ENCODE data around the gene UBE2E1. TPM values are rescaled to one million over a fixed set of nuclear protein-coding genes. Genes with fewer than 3 reads are reported as not detected.

Gene UBE2E1
- total and polyA plus RNA-seq, 2 experiments from 2014 or later: 39.9 to 120 TPM

DNA sequence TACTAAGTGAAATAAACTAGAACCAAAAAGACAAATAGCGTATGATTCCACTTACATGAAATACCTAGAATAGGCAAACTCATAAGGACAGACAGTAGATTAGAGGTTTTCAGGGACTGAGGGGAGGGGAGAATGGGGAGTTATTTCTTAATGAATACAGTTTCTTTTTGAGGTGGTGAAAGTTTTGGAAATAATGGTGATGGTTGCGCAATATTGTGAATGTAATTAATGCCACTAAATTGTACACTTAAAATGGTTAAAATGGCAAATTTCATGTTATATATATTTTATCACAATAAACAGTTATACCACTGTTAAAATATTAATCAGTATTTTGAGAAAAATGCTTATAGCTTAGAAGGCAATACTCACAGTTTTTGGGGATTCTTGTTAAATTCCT, 11.0 kb downstream of the UBE2E1 start:
- peaks cover 2% of the 10 kb centered on the region for H3K27me3 Mint-ChIP-seq (ENCODE audit: insufficient read depth, low read depth, poor library complexity)
- no peak for TF ChIP-seq JUNB (IDR thresholded peaks at IDR 0.05; ENCODE audit: unreplicated experiment)
- no peak for TF ChIP-seq ZNF114 (CRISPR knock-in tag; IDR thresholded peaks at IDR 0.05)
- TF ChIP-seq, protein P1, sequence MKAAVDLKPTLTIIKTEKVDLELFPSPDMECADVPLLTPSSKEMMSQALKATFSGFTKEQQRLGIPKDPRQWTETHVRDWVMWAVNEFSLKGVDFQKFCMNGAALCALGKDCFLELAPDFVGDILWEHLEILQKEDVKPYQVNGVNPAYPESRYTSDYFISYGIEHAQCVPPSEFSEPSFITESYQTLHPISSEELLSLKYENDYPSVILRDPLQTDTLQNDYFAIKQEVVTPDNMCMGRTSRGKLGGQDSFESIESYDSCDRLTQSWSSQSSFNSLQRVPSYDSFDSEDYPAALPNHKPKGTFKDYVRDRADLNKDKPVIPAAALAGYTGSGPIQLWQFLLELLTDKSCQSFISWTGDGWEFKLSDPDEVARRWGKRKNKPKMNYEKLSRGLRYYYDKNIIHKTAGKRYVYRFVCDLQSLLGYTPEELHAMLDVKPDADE (IDR thresholded peaks at IDR 0.05): no peak
- TF ChIP-seq, protein P2, sequence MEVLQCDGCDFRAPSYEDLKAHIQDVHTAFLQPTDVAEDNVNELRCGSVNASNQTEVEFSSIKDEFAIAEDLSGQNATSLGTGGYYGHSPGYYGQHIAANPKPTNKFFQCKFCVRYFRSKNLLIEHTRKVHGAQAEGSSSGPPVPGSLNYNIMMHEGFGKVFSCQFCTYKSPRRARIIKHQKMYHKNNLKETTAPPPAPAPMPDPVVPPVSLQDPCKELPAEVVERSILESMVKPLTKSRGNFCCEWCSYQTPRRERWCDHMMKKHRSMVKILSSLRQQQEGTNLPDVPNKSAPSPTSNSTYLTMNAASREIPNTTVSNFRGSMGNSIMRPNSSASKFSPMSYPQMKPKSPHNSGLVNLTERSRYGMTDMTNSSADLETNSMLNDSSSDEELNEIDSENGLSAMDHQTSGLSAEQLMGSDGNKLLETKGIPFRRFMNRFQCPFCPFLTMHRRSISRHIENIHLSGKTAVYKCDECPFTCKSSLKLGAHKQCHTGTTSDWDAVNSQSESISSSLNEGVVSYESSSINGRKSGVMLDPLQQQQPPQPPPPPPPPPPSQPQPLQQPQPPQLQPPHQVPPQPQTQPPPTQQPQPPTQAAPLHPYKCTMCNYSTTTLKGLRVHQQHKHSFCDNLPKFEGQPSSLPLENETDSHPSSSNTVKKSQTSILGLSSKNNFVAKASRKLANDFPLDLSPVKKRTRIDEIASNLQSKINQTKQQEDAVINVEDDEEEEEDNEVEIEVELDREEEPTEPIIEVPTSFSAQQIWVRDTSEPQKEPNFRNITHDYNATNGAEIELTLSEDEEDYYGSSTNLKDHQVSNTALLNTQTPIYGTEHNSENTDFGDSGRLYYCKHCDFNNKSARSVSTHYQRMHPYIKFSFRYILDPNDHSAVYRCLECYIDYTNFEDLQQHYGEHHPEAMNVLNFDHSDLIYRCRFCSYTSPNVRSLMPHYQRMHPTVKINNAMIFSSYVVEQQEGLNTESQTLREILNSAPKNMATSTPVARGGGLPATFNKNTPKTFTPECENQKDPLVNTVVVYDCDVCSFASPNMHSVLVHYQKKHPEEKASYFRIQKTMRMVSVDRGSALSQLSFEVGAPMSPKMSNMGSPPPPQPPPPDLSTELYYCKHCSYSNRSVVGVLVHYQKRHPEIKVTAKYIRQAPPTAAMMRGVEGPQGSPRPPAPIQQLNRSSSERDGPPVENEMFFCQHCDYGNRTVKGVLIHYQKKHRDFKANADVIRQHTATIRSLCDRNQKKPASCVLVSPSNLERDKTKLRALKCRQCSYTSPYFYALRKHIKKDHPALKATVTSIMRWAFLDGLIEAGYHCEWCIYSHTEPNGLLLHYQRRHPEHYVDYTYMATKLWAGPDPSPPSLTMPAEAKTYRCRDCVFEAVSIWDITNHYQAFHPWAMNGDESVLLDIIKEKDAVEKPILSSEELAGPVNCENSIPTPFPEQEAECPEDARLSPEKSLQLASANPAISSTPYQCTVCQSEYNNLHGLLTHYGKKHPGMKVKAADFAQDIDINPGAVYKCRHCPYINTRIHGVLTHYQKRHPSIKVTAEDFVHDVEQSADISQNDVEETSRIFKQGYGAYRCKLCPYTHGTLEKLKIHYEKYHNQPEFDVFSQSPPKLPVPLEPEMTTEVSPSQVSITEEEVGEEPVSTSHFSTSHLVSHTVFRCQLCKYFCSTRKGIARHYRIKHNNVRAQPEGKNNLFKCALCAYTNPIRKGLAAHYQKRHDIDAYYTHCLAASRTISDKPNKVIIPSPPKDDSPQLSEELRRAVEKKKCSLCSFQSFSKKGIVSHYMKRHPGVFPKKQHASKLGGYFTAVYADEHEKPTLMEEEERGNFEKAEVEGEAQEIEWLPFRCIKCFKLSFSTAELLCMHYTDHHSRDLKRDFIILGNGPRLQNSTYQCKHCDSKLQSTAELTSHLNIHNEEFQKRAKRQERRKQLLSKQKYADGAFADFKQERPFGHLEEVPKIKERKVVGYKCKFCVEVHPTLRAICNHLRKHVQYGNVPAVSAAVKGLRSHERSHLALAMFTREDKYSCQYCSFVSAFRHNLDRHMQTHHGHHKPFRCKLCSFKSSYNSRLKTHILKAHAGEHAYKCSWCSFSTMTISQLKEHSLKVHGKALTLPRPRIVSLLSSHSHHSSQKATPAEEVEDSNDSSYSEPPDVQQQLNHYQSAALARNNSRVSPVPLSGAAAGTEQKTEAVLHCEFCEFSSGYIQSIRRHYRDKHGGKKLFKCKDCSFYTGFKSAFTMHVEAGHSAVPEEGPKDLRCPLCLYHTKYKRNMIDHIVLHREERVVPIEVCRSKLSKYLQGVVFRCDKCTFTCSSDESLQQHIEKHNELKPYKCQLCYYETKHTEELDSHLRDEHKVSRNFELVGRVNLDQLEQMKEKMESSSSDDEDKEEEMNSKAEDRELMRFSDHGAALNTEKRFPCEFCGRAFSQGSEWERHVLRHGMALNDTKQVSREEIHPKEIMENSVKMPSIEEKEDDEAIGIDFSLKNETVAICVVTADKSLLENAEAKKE (CRISPR knock-in tag; IDR thresholded peaks at IDR 0.05): no peak
- TF ChIP-seq NANOG (IDR thresholded peaks at IDR 0.05; ENCODE audit: borderline replicate concordance): no peak
- TF ChIP-seq EZH2 (IDR thresholded peaks at IDR 0.05; ENCODE audit: low read depth, unreplicated experiment): no peak
- TF ChIP-seq EZH2phosphoT487 (IDR thresholded peaks at IDR 0.05; ENCODE audit: unreplicated experiment): no peak
- TF ChIP-seq, protein P3, sequence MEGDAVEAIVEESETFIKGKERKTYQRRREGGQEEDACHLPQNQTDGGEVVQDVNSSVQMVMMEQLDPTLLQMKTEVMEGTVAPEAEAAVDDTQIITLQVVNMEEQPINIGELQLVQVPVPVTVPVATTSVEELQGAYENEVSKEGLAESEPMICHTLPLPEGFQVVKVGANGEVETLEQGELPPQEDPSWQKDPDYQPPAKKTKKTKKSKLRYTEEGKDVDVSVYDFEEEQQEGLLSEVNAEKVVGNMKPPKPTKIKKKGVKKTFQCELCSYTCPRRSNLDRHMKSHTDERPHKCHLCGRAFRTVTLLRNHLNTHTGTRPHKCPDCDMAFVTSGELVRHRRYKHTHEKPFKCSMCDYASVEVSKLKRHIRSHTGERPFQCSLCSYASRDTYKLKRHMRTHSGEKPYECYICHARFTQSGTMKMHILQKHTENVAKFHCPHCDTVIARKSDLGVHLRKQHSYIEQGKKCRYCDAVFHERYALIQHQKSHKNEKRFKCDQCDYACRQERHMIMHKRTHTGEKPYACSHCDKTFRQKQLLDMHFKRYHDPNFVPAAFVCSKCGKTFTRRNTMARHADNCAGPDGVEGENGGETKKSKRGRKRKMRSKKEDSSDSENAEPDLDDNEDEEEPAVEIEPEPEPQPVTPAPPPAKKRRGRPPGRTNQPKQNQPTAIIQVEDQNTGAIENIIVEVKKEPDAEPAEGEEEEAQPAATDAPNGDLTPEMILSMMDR (conservative IDR thresholded peaks at IDR 0.05; ENCODE audit: low read depth in 2 of 2): no peak
- TF ChIP-seq CREB1 (CRISPR knock-in tag; IDR thresholded peaks at IDR 0.05; ENCODE audit: low read depth): no peak
- TF ChIP-seq, protein P4, sequence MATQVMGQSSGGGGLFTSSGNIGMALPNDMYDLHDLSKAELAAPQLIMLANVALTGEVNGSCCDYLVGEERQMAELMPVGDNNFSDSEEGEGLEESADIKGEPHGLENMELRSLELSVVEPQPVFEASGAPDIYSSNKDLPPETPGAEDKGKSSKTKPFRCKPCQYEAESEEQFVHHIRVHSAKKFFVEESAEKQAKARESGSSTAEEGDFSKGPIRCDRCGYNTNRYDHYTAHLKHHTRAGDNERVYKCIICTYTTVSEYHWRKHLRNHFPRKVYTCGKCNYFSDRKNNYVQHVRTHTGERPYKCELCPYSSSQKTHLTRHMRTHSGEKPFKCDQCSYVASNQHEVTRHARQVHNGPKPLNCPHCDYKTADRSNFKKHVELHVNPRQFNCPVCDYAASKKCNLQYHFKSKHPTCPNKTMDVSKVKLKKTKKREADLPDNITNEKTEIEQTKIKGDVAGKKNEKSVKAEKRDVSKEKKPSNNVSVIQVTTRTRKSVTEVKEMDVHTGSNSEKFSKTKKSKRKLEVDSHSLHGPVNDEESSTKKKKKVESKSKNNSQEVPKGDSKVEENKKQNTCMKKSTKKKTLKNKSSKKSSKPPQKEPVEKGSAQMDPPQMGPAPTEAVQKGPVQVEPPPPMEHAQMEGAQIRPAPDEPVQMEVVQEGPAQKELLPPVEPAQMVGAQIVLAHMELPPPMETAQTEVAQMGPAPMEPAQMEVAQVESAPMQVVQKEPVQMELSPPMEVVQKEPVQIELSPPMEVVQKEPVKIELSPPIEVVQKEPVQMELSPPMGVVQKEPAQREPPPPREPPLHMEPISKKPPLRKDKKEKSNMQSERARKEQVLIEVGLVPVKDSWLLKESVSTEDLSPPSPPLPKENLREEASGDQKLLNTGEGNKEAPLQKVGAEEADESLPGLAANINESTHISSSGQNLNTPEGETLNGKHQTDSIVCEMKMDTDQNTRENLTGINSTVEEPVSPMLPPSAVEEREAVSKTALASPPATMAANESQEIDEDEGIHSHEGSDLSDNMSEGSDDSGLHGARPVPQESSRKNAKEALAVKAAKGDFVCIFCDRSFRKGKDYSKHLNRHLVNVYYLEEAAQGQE (IDR thresholded peaks at IDR 0.05; ENCODE audit: unreplicated experiment): no peak
- TF ChIP-seq ZNF331 (CRISPR knock-in tag; IDR thresholded peaks at IDR 0.05; ENCODE audit: low read depth): no peak
- TF ChIP-seq POLR2AphosphoS5 (IDR thresholded peaks at IDR 0.05; ENCODE audit: low read depth): no peak
- no peak for TF ChIP-seq STAT1 (IDR thresholded peaks at IDR 0.05; ENCODE audit: unreplicated experiment)
- peaks cover 48% of the 10 kb centered on the region for H4K20me1 ChIP-seq (replicated peaks; ENCODE audit: insufficient read depth)

More for the DNA sequence above, 11.0 kb downstream of the UBE2E1 start:
- Histone ChIP-seq H3K9me2 (ENCODE audit: insufficient read depth) (no peaks in the 10 kb centered on the region), H3F3A (replicated peaks; ENCODE audit: low read depth) (no peaks in the 10 kb centered on the region), H3K27me3 (ENCODE audit: insufficient read depth) (no peaks in the 10 kb centered on the region), H3K36me3 (ENCODE audit: insufficient read depth) (no peaks in the 10 kb centered on the region), H3K4me3 (no peak overlapping the region), H2AFZ (no peak overlapping the region), H3K27ac (ENCODE audit: low read depth) (no peak overlapping the region), H3K4me1 (ENCODE audit: insufficient read depth) (peaks cover 20% of the 10 kb centered on the region), H3K4me2 (no peak overlapping the region), H3K79me2 (replicated peaks; ENCODE audit: insufficient read depth) (peaks cover 100% of the 10 kb centered on the region)
- Mint-ChIP-seq H3K4me1 (peaks cover 54% of the 10 kb centered on the region), H3K9me3 (no peaks in the 10 kb centered on the region), H3K27ac (no peak overlapping the region), H3K4me3 (no peak overlapping the region), H3K36me3 (ENCODE audit: low read depth) (peaks cover 37% of the 10 kb centered on the region)
- no peak for ATAC-seq
- DNase-seq (ENCODE audit: low spot score): no peak

Measured in GM23338 (cell line).